Hepatocyte (in vitro differentiated cells): ENCODE results near the gene TTC17.

Experiments used
- CTCF ChIP-seq: fragments of 200-600 bp; sonication (generic); IDR thresholded peaks from 2 replicates; pipeline ENCODE4 v1.5.1; 2016; ENCODE audit warnings: antibody characterized with exemption, mild to moderate bottlenecking; ENCODE audit not compliant: poor library complexity
- EZH2phosphoT487 ChIP-seq: fragments of 200-600 bp; sonication (generic); IDR thresholded peaks from one replicate; pipeline ENCODE4 v1.6.1; 2018; ENCODE audit warnings: antibody characterized with exemption, mild to moderate bottlenecking, low read depth, moderate library complexity; ENCODE audit not compliant: unreplicated experiment, severe bottlenecking

- no peak for TF ChIP-seq CTCF
- TF ChIP-seq EZH2phosphoT487: no peak
Observed at GRCh38 chr11:43399983-43400630, 41.4 kb downstream of the TTC17 start.
